ACC112 (cell line): ENCODE measurements around the gene CCDC117.
"Not testable (repeated sequence)": the region's sequence is repeated elsewhere in the genome, so short reads cannot be mapped to it uniquely, and the experiment has no call there.

ENCODE experiments used
- H2AFZ ChIP-seq: fragments of 200-600 bp; sonication (generic); one replicate; pipeline ENCODE4 v1.6.0; 2017; ENCODE audit warnings: antibody characterized with exemption, low read length; ENCODE audit not compliant: unreplicated experiment
- H3K27ac ChIP-seq: fragments of 200-600 bp; sonication (generic); 2 replicates; pipeline ENCODE4 v1.5.1; 2014; ENCODE audit warnings: low read depth, mild to moderate bottlenecking, antibody characterized with exemption, low read length, moderate library complexity
- H3K27me3 ChIP-seq: fragments of 200-600 bp; sonication (generic); 2 replicates; pipeline ENCODE4 v1.6.1; 2014; ENCODE audit warnings: mild to moderate bottlenecking, antibody characterized with exemption, low read length, moderate library complexity, mixed read lengths; ENCODE audit not compliant: insufficient read depth
- H3K36me3 ChIP-seq: fragments of 200-600 bp; sonication (generic); 2 replicates; pipeline ENCODE4 v1.6.1; 2016; ENCODE audit warnings: mild to moderate bottlenecking, antibody characterized with exemption, low read length, moderate library complexity, mixed read lengths; ENCODE audit not compliant: insufficient read depth
- H3K4me1 ChIP-seq: fragments of 200-600 bp; sonication (generic); one replicate; pipeline ENCODE4 v1.6.1; 2016; ENCODE audit warnings: low read length, mixed read lengths; ENCODE audit not compliant: insufficient read depth, unreplicated experiment, control insufficient read depth
- H3K4me3 ChIP-seq: fragments of 200-600 bp; sonication (generic); 2 replicates; pipeline ENCODE4 v1.5.1; 2014; ENCODE audit warnings: mild to moderate bottlenecking, low read depth, low read length
- H3K79me2 ChIP-seq: fragments of 200-600 bp; sonication (generic); one replicate; pipeline ENCODE4 v1.6.0; 2016; ENCODE audit warnings: low read length; ENCODE audit not compliant: control insufficient read depth, unreplicated experiment, insufficient read depth

Gene CCDC117

GRCh38 chr22:28802595-28803123 lies 30.2 kb downstream of the CCDC117 start:
- H3K4me1 ChIP-seq = peaks cover 10% of the 10 kb centered on the region
- no peak overlapping the region; the same call in 1 of the 2 replicates for H3K4me3 ChIP-seq
- H2AFZ ChIP-seq = no peak overlapping the region
- peaks cover 36% of the 10 kb centered on the region for H3K79me2 ChIP-seq
- H3K27ac ChIP-seq = no peak overlapping the region
- H3K36me3 ChIP-seq = peaks cover 4% of the 10 kb centered on the region; the same call in 1 of the 2 replicates
- H3K27me3 ChIP-seq = no peaks in the 10 kb centered on the region

GRCh38 chr22:28805426-28805825 lies 32.9 kb downstream of the CCDC117 start:
- H3K27ac ChIP-seq = not testable (repeated sequence)

GRCh38 chr22:28808716-28809355 lies 36.3 kb downstream of the CCDC117 start:
- no peaks in the 10 kb centered on the region for H3K4me1 ChIP-seq
- H3K27me3 ChIP-seq = no peaks in the 10 kb centered on the region
- no peaks in the 10 kb centered on the region for H3K79me2 ChIP-seq
- no peak overlapping the region for H3K27ac ChIP-seq
- H3K36me3 ChIP-seq = no peaks in the 10 kb centered on the region
- H2AFZ ChIP-seq = no peak overlapping the region
- no peak overlapping the region for H3K4me3 ChIP-seq

More at GRCh38 chr22:28805426-28805825, 32.9 kb downstream of the CCDC117 start:
- not testable (repeated sequence) for H3K27me3 ChIP-seq, H3K36me3 ChIP-seq, H3K4me1 ChIP-seq, H3K4me3 ChIP-seq, H2AFZ ChIP-seq
- peaks cover 13% of the 10 kb centered on the region for H3K79me2 ChIP-seq

- Histone ChIP-seq H3K27me3 (no peaks in the 10 kb centered on the region), H2AFZ (no peak overlapping the region), H3K4me3 (no peak overlapping the region), H3K36me3 (no peaks in the 10 kb centered on the region), H3K79me2 (no peaks in the 10 kb centered on the region), H3K4me1 (no peaks in the 10 kb centered on the region), H3K27ac (no peak overlapping the region)
Measured at GRCh38 chr22:28810821-28811491, 38.5 kb downstream of the CCDC117 start.

GRCh38 chr22:28812516-28812915 lies 40.0 kb downstream of the CCDC117 start:
- no peak overlapping the region for H3K27ac ChIP-seq
- no peak overlapping the region for H3K4me3 ChIP-seq
- no peaks in the 10 kb centered on the region for H3K27me3 ChIP-seq
- no peaks in the 10 kb centered on the region for H3K79me2 ChIP-seq
- H3K36me3 ChIP-seq = no peaks in the 10 kb centered on the region
- H3K4me1 ChIP-seq = no peaks in the 10 kb centered on the region
- no peak overlapping the region for H2AFZ ChIP-seq

- Histone ChIP-seq H2AFZ (no peak overlapping the region), H3K4me3 (no peak overlapping the region)
Measured at GRCh38 chr22:28813772-28814518, 41.5 kb downstream of the CCDC117 start.

GRCh38 chr22:28815111-28815510 lies 42.6 kb downstream of the CCDC117 start:
- Histone ChIP-seq H3K4me1 (no peaks in the 10 kb centered on the region), H3K27ac (no peak overlapping the region), H3K4me3 (no peak overlapping the region)

More at GRCh38 chr22:28813772-28814518, 41.5 kb downstream of the CCDC117 start:
- H3K79me2 ChIP-seq = no peaks in the 10 kb centered on the region
- no peaks in the 10 kb centered on the region for H3K27me3 ChIP-seq
- no peaks in the 10 kb centered on the region for H3K36me3 ChIP-seq
- H3K27ac ChIP-seq = no peak overlapping the region
- no peaks in the 10 kb centered on the region for H3K4me1 ChIP-seq

GRCh38 chr22:28815729-28816128 lies 43.2 kb downstream of the CCDC117 start:
- no peaks in the 10 kb centered on the region for H3K79me2 ChIP-seq
- no peak overlapping the region for H3K27ac ChIP-seq
- H3K36me3 ChIP-seq = no peaks in the 10 kb centered on the region
- H3K4me3 ChIP-seq = no peak overlapping the region
- no peaks in the 10 kb centered on the region for H3K4me1 ChIP-seq
- no peaks in the 10 kb centered on the region for H3K27me3 ChIP-seq
- H2AFZ ChIP-seq = no peak overlapping the region

More at GRCh38 chr22:28815111-28815510, 42.6 kb downstream of the CCDC117 start:
- no peaks in the 10 kb centered on the region for H3K27me3 ChIP-seq
- H2AFZ ChIP-seq = no peak overlapping the region
- no peaks in the 10 kb centered on the region for H3K36me3 ChIP-seq
- H3K79me2 ChIP-seq = no peaks in the 10 kb centered on the region

GRCh38 chr22:28817064-28817463 lies 44.6 kb downstream of the CCDC117 start:
- Histone ChIP-seq H3K27ac (no peak overlapping the region), H3K36me3 (no peaks in the 10 kb centered on the region), H3K27me3 (no peaks in the 10 kb centered on the region), H3K4me1 (no peaks in the 10 kb centered on the region), H3K4me3 (no peak overlapping the region), H3K79me2 (no peaks in the 10 kb centered on the region), H2AFZ (no peak overlapping the region)

- no peak overlapping the region for H2AFZ ChIP-seq
- H3K4me1 ChIP-seq = no peaks in the 10 kb centered on the region
- H3K36me3 ChIP-seq = no peaks in the 10 kb centered on the region
- no peak overlapping the region for H3K27ac ChIP-seq
- no peak overlapping the region for H3K4me3 ChIP-seq
- no peaks in the 10 kb centered on the region for H3K79me2 ChIP-seq
- H3K27me3 ChIP-seq = no peaks in the 10 kb centered on the region
Measured at GRCh38 chr22:28817919-28818859, 45.7 kb downstream of the CCDC117 start.
